ENCODE results near the gene PPP2R2C. TPM values are rescaled to one million over a fixed set of nuclear protein-coding genes. Genes with fewer than 3 reads are reported as not detected.

PPP2R2C gene
- total RNA-seq, 3 donors from 2014 or later = 0.31 to 2.9 (median 0.41) TPM

DNA sequence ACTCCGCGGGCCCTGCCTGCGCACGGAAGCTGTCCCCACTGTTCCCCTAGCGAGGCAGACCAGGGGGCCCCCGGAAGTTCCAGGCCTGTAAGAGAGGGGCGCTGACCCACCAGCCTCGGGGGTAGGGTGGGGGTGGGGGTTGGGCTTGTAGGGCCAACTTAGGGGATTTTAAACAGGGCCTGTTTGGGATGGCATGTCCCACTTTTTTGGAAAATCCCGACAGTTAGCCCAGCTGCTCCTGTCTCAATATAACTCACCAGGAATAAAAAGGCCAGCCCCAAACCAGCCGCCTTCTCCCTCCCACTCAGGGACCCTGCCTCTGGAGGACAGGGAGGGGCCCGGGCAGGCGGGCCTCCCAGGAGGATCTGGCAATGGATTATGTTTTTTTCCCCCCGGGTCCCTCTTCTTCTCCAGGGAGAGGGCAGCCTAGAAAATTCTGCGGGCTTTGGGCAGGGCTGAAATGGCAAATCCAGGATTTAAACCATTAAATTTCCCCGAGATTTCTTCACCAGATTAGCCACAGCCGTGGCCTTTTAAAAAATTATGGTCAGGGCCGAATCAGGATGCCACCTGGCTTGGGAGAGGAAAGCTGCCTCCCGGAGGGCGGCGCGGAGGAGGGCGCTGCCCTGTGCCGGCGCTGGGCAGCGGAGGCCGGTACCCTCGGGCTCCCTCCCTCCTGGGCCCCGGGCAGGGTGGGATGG is 957 bp downstream of the PPP2R2C start:
- H3K4me3 ChIP-seq = no peak overlapping the region
- ATAC-seq = no peak
- DNase-seq = no peak

DNA sequence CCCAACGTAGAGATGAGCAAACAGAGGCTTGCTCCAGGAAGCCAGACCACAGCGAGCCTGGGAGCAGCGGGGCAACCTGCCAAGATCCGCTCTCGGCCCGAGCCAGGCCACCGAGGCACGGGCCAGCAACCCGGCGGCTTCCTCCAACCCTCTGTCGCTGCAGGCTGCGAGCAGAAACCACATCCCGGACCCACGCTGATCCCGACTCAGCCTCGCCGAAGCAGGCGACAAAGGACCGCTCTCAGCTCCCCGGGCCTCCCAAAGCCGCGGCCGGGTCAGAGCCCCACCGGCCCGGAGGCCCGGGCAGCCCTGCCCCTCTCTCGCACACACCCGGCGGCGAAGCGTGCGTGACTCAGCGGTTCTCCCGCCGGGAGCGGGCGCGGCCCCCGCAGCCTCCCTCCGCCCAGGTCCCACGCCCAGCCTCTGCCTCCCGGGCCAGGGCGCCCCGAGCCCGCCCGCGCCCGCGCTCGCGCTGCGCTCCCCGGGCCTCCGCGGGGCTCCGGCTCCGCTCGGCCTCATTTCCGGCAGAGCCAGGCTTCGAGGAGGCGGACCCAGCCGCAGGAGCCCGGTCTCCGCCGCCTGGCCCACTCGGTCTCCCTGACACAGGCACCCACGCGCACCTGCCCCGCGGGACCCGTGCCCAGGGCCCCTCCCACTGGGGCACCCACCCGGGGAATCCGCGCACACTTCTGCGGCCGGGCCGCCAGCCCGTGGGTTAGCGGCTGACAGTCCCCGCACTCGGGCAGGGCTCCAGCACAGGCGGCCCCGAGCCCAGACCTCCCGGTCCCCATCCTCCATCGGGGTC is 1.7 kb downstream of the PPP2R2C start:
- DNase-seq = peak in 2 of 3 donors; percentile 21 to 46
- TF ChIP-seq CTCF (IDR thresholded peaks at IDR 0.05) = no peak
- Histone ChIP-seq H3K36me3 (ENCODE audit: low read depth) (no peaks in the 10 kb centered on the region), H3K4me1 (ENCODE audit: low read depth) (peaks cover 3% of the 10 kb centered on the region), H3K4me3 (no peak overlapping the region), H3K9me3 (no peaks in the 10 kb centered on the region)
- ATAC-seq = peak; percentile 42
- intact Hi-C loops (cut with DNase I, micrococcal nuclease) = no loop called here

More for the DNA sequence above, 957 bp downstream of the PPP2R2C start:
- TF ChIP-seq CTCF (IDR thresholded peaks at IDR 0.05) = no peak
- Histone ChIP-seq H3K36me3 (ENCODE audit: low read depth) (no peaks in the 10 kb centered on the region), H3K4me1 (ENCODE audit: low read depth) (peaks cover 3% of the 10 kb centered on the region), H3K9me3 (no peaks in the 10 kb centered on the region)
- intact Hi-C loops (cut with DNase I, micrococcal nuclease) = no loop called here

GRCh38 chr4:6469898-6470501 is 2.4 kb downstream of the PPP2R2C start:
- no peak for ATAC-seq
- Histone ChIP-seq H3K4me1 (ENCODE audit: low read depth) (peaks cover 3% of the 10 kb centered on the region), H3K4me3 (no peak overlapping the region), H3K36me3 (ENCODE audit: low read depth) (no peaks in the 10 kb centered on the region), H3K9me3 (no peaks in the 10 kb centered on the region)
- no peak for DNase-seq
- TF ChIP-seq CTCF (IDR thresholded peaks at IDR 0.05) = no peak
- intact Hi-C loops (cut with DNase I, micrococcal nuclease) = no loop called here

DNA sequence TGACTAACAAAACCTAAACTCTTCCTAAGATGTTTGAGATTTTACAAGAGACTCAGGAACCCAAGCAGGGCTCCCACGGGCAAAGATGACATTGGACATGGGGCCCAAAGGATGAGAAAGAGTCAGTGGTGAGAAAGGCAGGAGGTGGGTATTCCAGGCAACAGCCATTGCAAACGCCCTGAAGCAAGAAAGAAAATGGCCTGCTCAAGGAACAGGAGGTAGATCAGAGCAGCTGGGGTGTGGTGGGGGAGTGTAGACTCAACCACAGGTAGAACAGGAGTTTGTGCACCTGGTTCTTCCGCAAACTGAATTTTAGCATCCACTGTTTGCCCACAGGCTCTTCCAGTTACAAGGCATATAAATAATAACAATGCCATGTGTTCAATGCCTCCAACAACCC is 3.3 kb downstream of the PPP2R2C start:
- intact Hi-C loops (cut with DNase I, micrococcal nuclease) = no loop called here
- H3K9me3 ChIP-seq = no peaks in the 10 kb centered on the region
- peaks cover 3% of the 10 kb centered on the region for H3K4me1 ChIP-seq (ENCODE audit: low read depth)
- TF ChIP-seq CTCF (IDR thresholded peaks at IDR 0.05) = no peak
- H3K4me3 ChIP-seq = no peak overlapping the region
- DNase-seq = no peak
- no peak for ATAC-seq
- H3K36me3 ChIP-seq (ENCODE audit: low read depth) = no peaks in the 10 kb centered on the region

GRCh38 chr4:6468376-6468775 is 4.0 kb downstream of the PPP2R2C start:
- ATAC-seq (no peak), DNase-seq (no peak)
- intact Hi-C loops (cut with DNase I, micrococcal nuclease) = no loop called here
- no peak for TF ChIP-seq CTCF (IDR thresholded peaks at IDR 0.05)
- Histone ChIP-seq H3K36me3 (ENCODE audit: low read depth) (no peaks in the 10 kb centered on the region), H3K9me3 (no peaks in the 10 kb centered on the region), H3K4me1 (ENCODE audit: low read depth) (peaks cover 3% of the 10 kb centered on the region), H3K4me3 (no peak overlapping the region)
